HG03469 (cell line): ENCODE results near the gene EPYC.

Experiments used
- ATAC-seq: cut with Tn5 transposase; IDR thresholded peaks from one replicate; pipeline ENCODE4 v1.9.1; 2021; ENCODE audit warnings: mild to moderate bottlenecking, moderate library complexity, moderate number of reproducible peaks; ENCODE audit not compliant: unreplicated experiment

EPYC gene, protein sequence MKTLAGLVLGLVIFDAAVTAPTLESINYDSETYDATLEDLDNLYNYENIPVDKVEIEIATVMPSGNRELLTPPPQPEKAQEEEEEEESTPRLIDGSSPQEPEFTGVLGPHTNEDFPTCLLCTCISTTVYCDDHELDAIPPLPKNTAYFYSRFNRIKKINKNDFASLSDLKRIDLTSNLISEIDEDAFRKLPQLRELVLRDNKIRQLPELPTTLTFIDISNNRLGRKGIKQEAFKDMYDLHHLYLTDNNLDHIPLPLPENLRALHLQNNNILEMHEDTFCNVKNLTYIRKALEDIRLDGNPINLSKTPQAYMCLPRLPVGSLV

GRCh38 chr12:91004872-91005271 lies at the start of gene EPYC:
EPYC (minus strand) TSS chr12:91004972; CDS start chr12:91002565, 2,407 bp downstream.
- ATAC-seq = no peak

GRCh38 chr12:91053951-91054715 lies 49.4 kb upstream of the EPYC start:
- ATAC-seq = no peak

DNA sequence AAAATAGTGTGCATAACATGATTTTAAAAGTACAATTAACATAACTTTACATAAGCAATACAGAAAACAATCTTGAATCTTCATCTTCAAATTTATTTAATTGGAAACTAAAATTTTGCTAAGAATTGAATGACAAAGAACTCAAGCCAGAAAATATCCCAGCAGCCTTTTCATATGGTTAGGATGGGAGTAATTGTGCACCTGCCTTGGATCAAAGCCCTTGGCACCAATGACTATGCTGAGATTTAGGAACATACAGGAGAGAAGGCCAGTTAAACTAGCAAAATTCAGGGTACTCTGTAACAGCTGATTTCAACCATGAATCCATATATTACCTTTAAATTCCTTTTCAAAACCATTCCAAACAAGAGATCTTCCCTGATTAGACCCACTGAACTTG lies 47.3 kb upstream of the EPYC start:
- no peak for ATAC-seq

- no peak for ATAC-seq
Measured at GRCh38 chr12:91044586-91044985, 39.8 kb upstream of the EPYC start.

DNA sequence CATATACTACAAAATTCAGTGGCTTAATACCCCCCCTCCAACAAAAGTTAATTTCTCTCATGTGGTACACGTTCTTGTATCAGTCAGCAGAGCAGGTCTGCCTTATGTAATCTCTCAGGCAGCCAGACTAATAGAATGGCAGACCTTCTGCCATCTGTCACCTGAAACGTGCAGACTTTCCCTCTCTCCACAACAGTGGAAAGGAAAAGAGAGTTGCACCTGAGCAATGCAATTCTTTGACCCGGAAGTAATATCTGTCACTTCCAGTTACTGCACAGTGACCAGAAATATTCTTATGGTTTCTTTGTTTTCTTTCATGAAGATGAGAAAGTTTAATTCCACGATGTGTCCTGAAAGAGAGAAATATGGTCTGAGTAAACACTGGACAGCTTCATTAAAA lies 38.6 kb upstream of the EPYC start:
- ATAC-seq = no peak

DNA sequence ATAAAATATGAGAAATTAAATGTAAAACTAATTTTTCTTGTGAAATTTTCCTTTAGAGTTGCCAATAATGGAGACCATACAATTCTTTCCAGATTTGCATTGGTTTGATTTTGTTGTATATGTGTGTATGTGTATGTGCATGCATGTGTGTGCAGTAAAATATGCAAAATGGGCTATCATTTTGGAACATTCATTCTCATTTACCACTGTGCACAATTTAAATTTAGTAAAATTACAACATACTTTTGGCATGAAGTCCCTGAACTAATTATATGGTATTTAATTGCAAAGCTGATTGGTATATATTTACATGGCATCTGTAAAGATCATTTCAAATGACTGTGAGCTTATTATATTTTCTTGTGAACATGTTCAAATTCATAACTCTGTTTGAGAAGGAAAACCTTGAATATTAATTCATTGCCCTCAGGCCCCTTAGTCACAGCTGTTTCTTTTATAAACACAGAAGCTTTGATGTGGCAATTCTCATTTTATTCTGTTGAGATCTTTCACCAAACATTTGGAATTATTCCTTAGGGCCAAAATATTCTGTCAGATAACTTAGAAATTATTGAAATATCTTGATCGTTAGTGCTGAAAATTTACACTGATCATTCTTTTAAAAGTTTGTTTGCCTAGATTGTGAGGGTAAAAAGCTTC lies 35.5 kb upstream of the EPYC start:
- ATAC-seq = no peak

DNA sequence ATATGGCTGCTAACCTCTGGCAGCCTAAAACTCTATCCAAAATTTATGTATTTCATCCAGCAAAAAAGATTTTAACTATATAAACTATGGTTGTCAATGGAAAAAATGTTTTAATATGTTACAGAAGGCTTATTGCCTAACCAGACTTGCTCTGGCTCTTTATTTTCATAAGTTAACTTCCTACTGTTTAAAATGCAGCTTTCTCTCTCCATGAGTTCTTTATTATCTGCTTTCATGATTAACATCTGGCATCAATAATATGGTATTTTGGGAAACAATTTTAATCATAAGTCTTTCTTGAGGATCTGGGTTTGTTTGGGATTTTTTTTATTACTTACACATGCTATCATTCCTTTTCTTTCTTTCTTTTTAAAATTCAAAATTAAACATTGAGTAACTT lies 32.5 kb upstream of the EPYC start:
- ATAC-seq = no peak

DNA sequence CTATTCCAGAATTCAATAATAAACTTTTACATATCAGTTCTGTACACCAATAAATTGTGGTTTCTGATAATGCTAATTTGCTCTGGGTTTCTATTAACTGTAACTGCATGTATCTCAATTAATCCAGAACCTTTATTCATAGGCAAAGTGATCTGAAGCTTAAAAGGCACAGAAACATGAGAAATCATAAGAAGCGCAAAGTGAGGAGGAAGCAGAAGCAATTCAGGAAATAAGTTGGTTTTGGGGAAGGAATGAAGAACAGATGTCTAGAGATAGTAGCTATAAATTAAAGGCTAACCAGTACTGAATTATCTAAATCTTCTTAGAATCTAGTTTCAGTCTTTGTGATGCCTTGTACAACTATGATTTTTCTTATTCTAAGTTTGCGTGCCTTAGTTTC lies 28.5 kb upstream of the EPYC start:
- ATAC-seq = no peak

- peak; percentile 94 for ATAC-seq
Measured at GRCh38 chr12:91023326-91024004, 18.7 kb upstream of the EPYC start.

DNA sequence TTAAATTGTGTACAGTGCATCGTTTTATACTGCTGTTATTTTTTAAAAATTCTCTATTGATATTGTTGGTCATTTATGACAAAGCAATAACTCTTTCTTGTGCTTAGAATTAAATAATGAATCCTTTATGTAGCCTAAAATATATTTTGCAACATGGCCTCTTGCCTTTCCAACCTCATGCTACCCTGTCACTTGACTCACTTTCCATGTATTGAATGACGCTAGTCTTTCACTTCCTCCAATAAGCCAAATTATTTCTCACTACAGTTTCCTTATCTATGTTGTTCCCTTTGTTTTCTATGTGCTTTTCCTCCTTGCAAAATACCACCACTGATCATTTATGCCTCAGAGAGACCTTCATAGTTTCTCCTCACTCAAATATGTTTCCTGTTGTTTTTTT lies 16.3 kb upstream of the EPYC start:
- no peak for ATAC-seq

DNA sequence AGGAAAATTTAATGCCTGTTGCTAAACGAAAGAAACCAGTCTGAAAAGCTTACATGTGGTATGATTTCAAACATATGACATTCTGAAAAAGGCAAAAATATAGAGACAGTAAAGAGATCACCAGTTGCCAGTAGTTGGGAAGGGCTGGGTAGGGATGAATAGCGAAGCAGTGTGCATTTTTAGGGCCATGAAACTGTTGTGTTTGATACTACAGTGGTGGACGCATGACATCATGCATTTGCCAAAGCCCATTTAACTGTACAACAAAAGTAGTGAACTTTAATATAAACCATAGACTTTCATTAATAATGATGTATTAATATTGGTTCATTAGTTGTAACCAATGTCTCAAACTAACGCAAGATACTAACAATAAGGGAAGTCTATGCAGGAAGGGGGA lies 14.7 kb upstream of the EPYC start:
- no peak for ATAC-seq

GRCh38 chr12:91017511-91018263 lies 12.9 kb upstream of the EPYC start:
- no peak for ATAC-seq

- ATAC-seq = no peak
Measured at GRCh38 chr12:91017043-91017442, 12.3 kb upstream of the EPYC start.

DNA sequence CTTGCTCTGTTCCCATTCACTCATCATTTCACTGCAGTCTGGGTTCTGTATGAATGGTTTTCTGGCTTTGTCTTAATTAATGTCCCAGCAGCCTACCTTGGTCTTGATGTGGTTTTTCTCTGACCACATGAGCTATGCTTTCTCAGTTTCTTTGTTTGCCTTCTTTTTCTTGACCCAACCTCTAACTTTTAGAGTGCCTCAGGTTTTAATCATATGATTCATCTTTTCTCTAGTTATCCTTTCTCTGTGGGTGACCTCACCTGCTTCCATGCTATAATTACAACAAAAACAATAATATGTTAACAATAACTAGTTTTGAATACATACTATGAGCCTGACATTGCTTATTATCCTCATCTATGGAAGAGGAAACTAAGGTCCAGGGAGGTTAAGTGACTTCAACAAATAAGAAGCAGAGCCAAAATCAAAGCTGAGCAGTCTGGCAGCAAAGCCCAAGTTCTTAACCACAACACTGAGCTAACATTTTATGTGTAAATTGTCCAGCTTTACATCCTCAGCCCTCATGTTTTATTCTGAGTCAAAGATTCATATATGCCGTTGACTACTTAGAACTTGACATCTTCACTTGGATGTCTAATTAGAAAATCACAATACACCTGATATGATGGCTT lies 4.7 kb upstream of the EPYC start:
- ATAC-seq = peak; percentile 87

DNA sequence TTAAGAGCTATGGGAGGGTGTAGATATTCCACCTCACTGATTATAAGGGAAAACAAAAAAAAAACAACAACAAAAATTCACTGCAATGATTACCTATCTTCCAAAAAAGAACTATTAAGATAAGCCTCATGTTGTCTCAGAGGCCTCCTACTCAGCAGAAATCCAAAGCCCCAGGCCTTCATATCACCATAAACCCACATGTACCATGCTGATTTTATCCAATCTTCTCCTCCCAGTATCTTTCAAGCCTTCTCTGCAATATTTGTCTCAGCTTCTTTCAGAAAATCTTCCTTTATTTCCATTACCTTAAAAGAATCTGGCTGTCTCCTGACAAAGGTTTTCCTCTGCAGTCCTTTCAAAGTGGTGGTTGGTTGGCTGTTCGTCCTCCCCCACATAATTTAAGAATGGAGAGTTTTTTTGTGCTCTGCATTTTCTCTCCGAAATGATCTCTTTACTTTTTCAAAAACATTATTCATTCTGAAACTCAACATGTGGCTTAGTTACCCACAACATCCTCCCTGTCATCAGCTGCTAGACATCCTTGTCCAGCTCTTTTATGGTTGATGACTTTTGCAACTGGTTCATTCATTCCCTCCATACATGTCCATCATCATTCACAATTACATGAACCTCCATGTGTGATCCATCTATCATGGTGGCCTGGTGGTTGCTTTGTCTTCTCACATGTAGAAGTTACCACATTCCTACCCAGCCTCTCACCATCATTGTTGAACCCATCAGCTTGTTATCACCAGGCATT lies 2.9 kb upstream of the EPYC start:
- peak; percentile 77 for ATAC-seq

DNA sequence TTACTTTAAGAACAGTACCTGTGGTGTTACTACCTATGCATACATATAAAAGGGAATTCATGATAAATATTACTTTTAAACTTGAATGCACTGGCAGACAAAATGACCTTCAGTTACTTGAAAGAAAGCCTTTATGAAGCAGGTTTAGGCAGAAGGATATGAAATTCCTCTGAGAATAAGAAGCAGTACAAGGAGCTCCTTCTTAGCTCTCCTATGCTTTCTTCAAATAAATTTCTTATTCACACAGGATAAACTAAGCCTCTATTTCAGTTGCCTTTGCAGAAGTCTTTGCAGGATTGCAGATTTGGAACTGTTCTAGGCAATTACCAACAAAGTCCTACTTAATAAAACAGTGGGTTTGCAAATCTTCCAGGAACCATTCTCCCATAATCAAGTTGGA lies 1.0 kb downstream of the EPYC start:
- no peak for ATAC-seq

GRCh38 chr12:91001306-91001705 lies 3.5 kb downstream of the EPYC start:
- no peak for ATAC-seq

- ATAC-seq = no peak
Measured at GRCh38 chr12:90999966-91000365, 4.8 kb downstream of the EPYC start.

DNA sequence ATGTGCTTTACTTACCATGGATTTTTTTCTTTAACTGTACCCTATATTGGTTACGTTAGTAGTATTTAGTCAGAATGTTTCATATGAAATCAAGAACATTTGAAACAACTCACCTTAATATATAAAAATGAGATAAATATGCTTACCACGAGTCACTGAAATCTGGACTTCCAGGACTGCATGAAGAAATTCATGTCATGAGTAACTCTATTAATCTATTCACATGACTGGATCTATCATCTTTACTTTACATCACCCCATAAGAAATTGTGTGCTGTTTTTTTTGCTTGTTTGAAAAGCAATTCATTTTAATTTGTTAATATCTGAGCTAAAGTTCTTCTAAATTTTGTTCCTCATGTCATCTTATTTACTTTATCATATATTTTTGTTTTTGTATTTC lies 5.2 kb downstream of the EPYC start:
- ATAC-seq = no peak
